H9 (cell line): ENCODE measurements around the gene GAL3ST3. TPM values are rescaled to one million over a fixed set of nuclear protein-coding genes. Genes with fewer than 3 reads are reported as not detected.

Experiments used
- DNase-seq: peaks from one replicate; pipeline ENCODE4 v3.0.0-alpha.2; 2017
- H2AFZ ChIP-seq: one replicate; pipeline ENCODE4 v1.6.1; 2013; ENCODE audit warnings: mild to moderate bottlenecking, low read length, control low read depth, moderate library complexity
- H2AK5ac ChIP-seq: 2 replicates; pipeline ENCODE4 v1.6.1; 2013; ENCODE audit warnings: low read length, control low read depth, mixed read lengths; ENCODE audit not compliant: insufficient read length
- H2BK120ac ChIP-seq: one replicate; pipeline ENCODE4 v1.6.1; 2013; ENCODE audit warnings: low read depth, mild to moderate bottlenecking, low read length, control low read depth, inconsistent platforms; ENCODE audit not compliant: poor library complexity, severe bottlenecking
- H2BK12ac ChIP-seq: 2 replicates; pipeline ENCODE4 v1.6.1; 2013; ENCODE audit warnings: low read length, control low read depth, mixed read lengths, low read depth; ENCODE audit not compliant: insufficient read length
- H2BK15ac ChIP-seq: 2 replicates; pipeline ENCODE4 v1.6.1; 2013; ENCODE audit warnings: low read depth, low read length, control low read depth
- H2BK20ac ChIP-seq: one replicate; pipeline ENCODE4 v1.6.1; 2013; ENCODE audit warnings: low read depth, mild to moderate bottlenecking, low read length, control low read depth, inconsistent platforms; ENCODE audit not compliant: poor library complexity, severe bottlenecking
- H2BK5ac ChIP-seq: 2 replicates; pipeline ENCODE4 v1.6.1; 2013; ENCODE audit warnings: low read length, control low read depth, mixed read lengths; ENCODE audit not compliant: insufficient read length
- H3K14ac ChIP-seq: 2 replicates; pipeline ENCODE4 v1.6.1; 2013; ENCODE audit warnings: low read length, control low read depth; ENCODE audit not compliant: insufficient read depth
- H3K18ac ChIP-seq: 2 replicates; pipeline ENCODE4 v1.6.1; 2013; ENCODE audit warnings: low read depth, mild to moderate bottlenecking, mixed read lengths, low read length, control low read depth; ENCODE audit not compliant: insufficient read length
- H3K23ac ChIP-seq: 2 replicates; pipeline ENCODE4 v1.6.1; 2013; ENCODE audit warnings: low read length, control low read depth, mixed read lengths, low read depth; ENCODE audit not compliant: insufficient read length
- H3K23me2 ChIP-seq: 2 replicates; pipeline ENCODE4 v1.6.1; 2013; ENCODE audit warnings: low read depth, mild to moderate bottlenecking, mixed read lengths, low read length, control low read depth; ENCODE audit not compliant: insufficient read length, poor library complexity, severe bottlenecking
- H3K27ac ChIP-seq: 2 replicates; pipeline ENCODE4 v1.5.1; 2013; ENCODE audit warnings: low read length, control low read depth, mixed read lengths, low read depth; ENCODE audit not compliant: insufficient read length
- H3K27me3 ChIP-seq: 2 replicates; pipeline ENCODE4 v1.6.1; 2013; ENCODE audit warnings: low read length, control low read depth, inconsistent platforms; ENCODE audit not compliant: insufficient read depth
- H3K4ac ChIP-seq: 2 replicates; pipeline ENCODE4 v1.6.1; 2013; ENCODE audit warnings: low read depth, mild to moderate bottlenecking, control low read depth, inconsistent platforms, low read length, moderate library complexity
- H3K4me1 ChIP-seq: 2 replicates; pipeline ENCODE4 v1.6.1; 2013; ENCODE audit warnings: low read length, control low read depth, inconsistent platforms; ENCODE audit not compliant: insufficient read depth
- H3K4me2 ChIP-seq: 2 replicates; pipeline ENCODE4 v1.6.1; 2013; ENCODE audit warnings: low read length, control low read depth, mixed read lengths; ENCODE audit not compliant: insufficient read length, insufficient read depth
- H3K56ac ChIP-seq: 2 replicates; pipeline ENCODE4 v1.6.1; 2013; ENCODE audit warnings: low read depth, mild to moderate bottlenecking, mixed read lengths, low read length, control low read depth; ENCODE audit not compliant: insufficient read length
- H3K79me1 ChIP-seq: 2 replicates; pipeline ENCODE4 v1.6.1; 2013; ENCODE audit warnings: low read depth, mild to moderate bottlenecking, moderate library complexity, low read length, control low read depth, inconsistent platforms; ENCODE audit not compliant: insufficient read depth, poor library complexity, severe bottlenecking
- H3K79me2 ChIP-seq: 2 replicates; pipeline ENCODE4 v1.6.1; 2013; ENCODE audit warnings: low read length, control low read depth, inconsistent platforms; ENCODE audit not compliant: insufficient read depth
- H3K9ac ChIP-seq: 2 replicates; pipeline ENCODE4 v1.6.1; 2013; ENCODE audit warnings: low read length, control low read depth, mixed read lengths; ENCODE audit not compliant: insufficient read length; ENCODE audit errors: extremely low read depth
- H3K9me3 ChIP-seq: one replicate; pipeline ENCODE4 v1.6.1; 2013; ENCODE audit warnings: low read depth, low read length, inconsistent platforms; ENCODE audit not compliant: control insufficient read depth
- H3T11ph ChIP-seq: one replicate; pipeline ENCODE4 v1.6.1; 2013; ENCODE audit warnings: mild to moderate bottlenecking, low read length, control low read depth, inconsistent platforms
- H4K20me1 ChIP-seq: one replicate; pipeline ENCODE4 v1.6.1; 2013; ENCODE audit not compliant: control insufficient read depth, insufficient read length, insufficient read depth
- H4K5ac ChIP-seq: 2 replicates; pipeline ENCODE4 v1.6.1; 2013; ENCODE audit warnings: low read depth, mild to moderate bottlenecking, mixed read lengths, low read length, control low read depth; ENCODE audit not compliant: insufficient read length
- H4K8ac ChIP-seq: replicated peaks from 2 replicates; pipeline ENCODE4 v1.6.1; 2013; ENCODE audit warnings: low read length, control low read depth, mixed read lengths, low read depth; ENCODE audit not compliant: insufficient read length
- H4K91ac ChIP-seq: 2 replicates; pipeline ENCODE4 v1.6.1; 2013; ENCODE audit warnings: low read depth, mild to moderate bottlenecking, moderate library complexity, mixed read lengths, low read length, control low read depth; ENCODE audit not compliant: insufficient read length
- H3K27ac Mint-ChIP-seq, 3 experiments: 2 replicates in 2 of 3; 3 replicates in 1 of 3; pipeline ENCODE4 v1.8.0; 2020 to 2021; ENCODE audit warnings: mixed read lengths in 3 of 3, mild to moderate bottlenecking in 1 of 3, moderate library complexity in 1 of 3
- H3K27me3 Mint-ChIP-seq: 2 replicates; pipeline ENCODE4 v1.8.0; 2021; ENCODE audit warnings: low read depth, mild to moderate bottlenecking, moderate library complexity, mixed read lengths
- H3K36me3 Mint-ChIP-seq, 3 experiments: 2 replicates in 2 of 3; 3 replicates in 1 of 3; pipeline ENCODE4 v1.8.0; 2020 to 2021; ENCODE audit warnings: low read depth in 3 of 3, mixed read lengths in 3 of 3; ENCODE audit not compliant: insufficient read depth in 1 of 3
- H3K4me1 Mint-ChIP-seq, 2 experiments: 2 replicates each; pipeline ENCODE4 v1.8.0; 2020; ENCODE audit warnings: mixed read lengths in 2 of 2
- H3K4me3 Mint-ChIP-seq, 2 experiments: 2 replicates in 1 of 2; 3 replicates in 1 of 2; pipeline ENCODE4 v1.8.0; 2020 to 2021; ENCODE audit warnings: mild to moderate bottlenecking in 2 of 2, mixed read lengths in 2 of 2, moderate library complexity in 1 of 2
- H3K9me3 Mint-ChIP-seq, 2 experiments: 2 replicates in 1 of 2; 3 replicates in 1 of 2; pipeline ENCODE4 v1.8.0; 2020; ENCODE audit warnings: mild to moderate bottlenecking in 2 of 2, mixed read lengths in 2 of 2, moderate library complexity in 1 of 2
- CTCF ChIP-seq: fragments of 200-600 bp; sonication (generic); conservative IDR thresholded peaks from 3 replicates; pipeline ENCODE4 v1.8.0; 2021; ENCODE audit warnings: antibody characterized with exemption, mild to moderate bottlenecking
- WGBS: extraction: QIAGEN DNeasy Blood & Tissue Kit; methylation state at CpG from one replicate; pipeline ENCODE4 v1.1.7; 2013; ENCODE audit warnings: missing lambda C conversion rate, low lambda C conversion rate, mixed read lengths; ENCODE audit not compliant: insufficient read length; ENCODE audit errors: extremely low coverage; 5-methylcytosine and 5-hydroxymethylcytosine counted together
- total RNA-seq: library from RNA; stranded (reverse); gene quantifications from 2 replicates; pipeline ENCODE4 v1.2.1, GENCODE V29; 2021

GAL3ST3 gene
- total RNA-seq, 1 experiment from 2014 or later: 17.2 TPM

DNA sequence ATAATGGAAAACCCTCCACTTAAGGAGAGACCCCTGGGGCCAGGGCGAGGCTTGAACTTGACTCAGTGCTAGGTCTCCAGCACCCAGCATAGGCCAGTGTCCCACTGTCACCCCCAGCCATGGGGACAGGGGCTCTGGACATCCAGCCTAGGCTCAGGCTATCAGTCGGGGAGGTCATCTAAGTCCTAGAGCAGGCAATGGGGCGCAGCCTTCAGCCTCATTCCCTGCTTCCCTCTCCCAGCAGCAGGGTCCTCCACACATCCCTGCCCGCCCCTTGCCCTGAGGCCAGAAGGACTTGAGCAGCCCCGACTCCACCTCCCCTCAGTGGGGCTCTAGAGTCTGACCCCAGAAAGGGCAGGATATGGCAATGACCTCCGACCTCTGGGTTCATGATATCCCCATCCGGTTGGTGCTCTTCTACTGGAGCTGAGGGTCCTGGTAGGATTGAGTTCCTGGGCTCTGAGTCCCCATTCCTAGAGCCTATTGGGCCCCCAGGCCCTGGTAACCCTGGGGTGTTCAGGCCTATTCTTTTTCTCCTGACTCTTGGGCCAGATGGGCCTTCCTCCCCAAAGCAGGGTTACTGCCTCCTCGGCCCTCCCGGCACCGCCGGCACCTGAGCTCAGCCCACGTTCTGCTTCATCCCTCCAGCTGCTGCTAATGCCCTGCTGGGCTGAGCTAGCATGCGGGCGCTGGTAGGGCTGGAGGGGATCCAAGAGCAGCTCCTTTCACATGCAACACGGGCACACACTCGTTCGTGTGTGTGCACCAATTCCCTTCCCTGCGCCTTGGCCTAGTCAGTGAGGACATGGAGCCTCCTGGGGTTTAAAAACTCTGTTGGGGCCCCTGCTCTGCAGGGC lies 32.8 kb downstream of the GAL3ST3 start:
- no CpG with 5 or more reads among the region's 18 CpGs for WGBS
- no peak overlapping the region for H3K27ac ChIP-seq
- no peaks in the 10 kb centered on the region for H3K79me2 ChIP-seq
- no peaks in the 10 kb centered on the region for H3K79me1 ChIP-seq
- H3K27me3 ChIP-seq: peaks cover 4% of the 10 kb centered on the region; the same call in 1 of the 2 replicates
- DNase-seq: no peak
- H3K27me3 Mint-ChIP-seq: peaks cover 5% of the 10 kb centered on the region
- no peak overlapping the region for H2BK12ac ChIP-seq
- H3K23me2 ChIP-seq: peaks cover 8% of the 10 kb centered on the region
- H4K5ac ChIP-seq: no peak overlapping the region
- no peak overlapping the region for H3T11ph ChIP-seq
- no peak overlapping the region for H3K4ac ChIP-seq
- H2BK15ac ChIP-seq: no peak overlapping the region
- H3K4me2 ChIP-seq: no peak overlapping the region
- no peak overlapping the region for H3K4me3 Mint-ChIP-seq
- no peaks in the 10 kb centered on the region for H4K20me1 ChIP-seq
- H3K27ac Mint-ChIP-seq: peak overlapping the region in 1 of 3 experiments; percentile 74; a peak in 2 of 7 replicates
- H3K56ac ChIP-seq: no peak overlapping the region
- no peak for TF ChIP-seq CTCF
- no peak overlapping the region for H3K23ac ChIP-seq
- no peak overlapping the region for H2AFZ ChIP-seq
- H3K9ac ChIP-seq: no peak overlapping the region
- H3K4me1 Mint-ChIP-seq: peaks cover 0 to 2% of the 10 kb centered on the region in 2 experiments; a peak in 1 of 4 replicates
- no peak overlapping the region for H2BK120ac ChIP-seq
- H3K9me3 Mint-ChIP-seq: no peaks in the 10 kb centered on the region
- no peaks in the 10 kb centered on the region for H3K9me3 ChIP-seq
- no peak overlapping the region; the same call in 1 of the 2 replicates for H3K14ac ChIP-seq
- H2BK20ac ChIP-seq: no peak overlapping the region
- no peak overlapping the region for H4K8ac ChIP-seq
- no peaks in the 10 kb centered on the region for H3K4me1 ChIP-seq
- H2BK5ac ChIP-seq: no peak overlapping the region
- no peak overlapping the region for H4K91ac ChIP-seq
- no peak overlapping the region for H3K18ac ChIP-seq
- no peak overlapping the region for H2AK5ac ChIP-seq
- H3K36me3 Mint-ChIP-seq: no peaks in the 10 kb centered on the region; a peak in 1 of 7 replicates
